ENCODE results near the gene TTLL11. TPM values are rescaled to one million over a fixed set of nuclear protein-coding genes. Genes with fewer than 3 reads are reported as not detected.
"Not testable (repeated sequence)": the region's sequence is repeated elsewhere in the genome, so short reads cannot be mapped to it uniquely, and the experiment has no call there.

TTLL11 gene
- total RNA-seq, 1 experiment from 2014 or later = 8.8 TPM

- no peaks in the 10 kb centered on the region for H3K27me3 ChIP-seq
- no peak overlapping the region for H3K27ac ChIP-seq
- no peaks in the 10 kb centered on the region for H3K4me1 ChIP-seq
- no peak overlapping the region for H3K4me3 ChIP-seq
- no peak for DNase-seq
- no peaks in the 10 kb centered on the region for H3K9me3 ChIP-seq (replicated peaks)
- no peaks in the 10 kb centered on the region for H3K36me3 ChIP-seq
Measured at GRCh38 chr9:122007837-122008236, 85.3 kb downstream of the TTLL11 start.

DNA sequence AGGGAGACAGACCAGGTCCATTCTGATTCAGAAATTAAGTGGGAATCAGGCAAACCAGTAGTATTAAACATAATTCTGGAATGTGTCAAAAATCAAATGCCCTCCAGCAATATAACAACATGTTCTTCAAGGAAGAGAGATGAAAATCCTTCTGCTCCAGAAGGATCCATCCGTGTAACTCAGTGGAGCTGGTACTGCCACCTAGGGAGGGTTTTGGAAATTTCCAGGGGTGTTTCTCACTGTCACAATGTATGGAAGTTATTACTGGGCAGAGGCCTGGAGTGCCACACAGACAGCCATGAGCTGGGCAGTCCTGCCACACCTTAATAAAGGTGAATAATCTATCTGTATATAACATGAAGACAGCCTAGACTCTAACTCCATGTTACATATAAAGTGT is 87.5 kb downstream of the TTLL11 start:
- H3K4me1 ChIP-seq = no peaks in the 10 kb centered on the region
- no peaks in the 10 kb centered on the region for H3K36me3 ChIP-seq
- H3K27me3 ChIP-seq = no peaks in the 10 kb centered on the region
- no peak overlapping the region for H3K4me3 ChIP-seq
- peak in 1 of 2 experiments; percentile 50 for DNase-seq
- no peak overlapping the region for H3K27ac ChIP-seq
- H3K9me3 ChIP-seq (replicated peaks) = no peaks in the 10 kb centered on the region

GRCh38 chr9:122004589-122004988 is 88.5 kb downstream of the TTLL11 start:
- H3K27me3 ChIP-seq = no peaks in the 10 kb centered on the region
- no peaks in the 10 kb centered on the region for H3K36me3 ChIP-seq
- no peak overlapping the region for H3K4me3 ChIP-seq
- H3K27ac ChIP-seq = no peak overlapping the region
- no peak for DNase-seq
- H3K4me1 ChIP-seq = no peaks in the 10 kb centered on the region
- no peaks in the 10 kb centered on the region for H3K9me3 ChIP-seq (replicated peaks)

- Histone ChIP-seq H3K4me1 (no peaks in the 10 kb centered on the region), H3K9me3 (replicated peaks) (no peaks in the 10 kb centered on the region), H3K27ac (no peak overlapping the region), H3K4me3 (no peak overlapping the region), H3K36me3 (no peaks in the 10 kb centered on the region), H3K27me3 (no peaks in the 10 kb centered on the region)
- no peak for DNase-seq
Measured at GRCh38 chr9:122001491-122002201, 91.5 kb downstream of the TTLL11 start.

GRCh38 chr9:122000526-122000925 is 92.6 kb downstream of the TTLL11 start:
- H3K36me3 ChIP-seq; H3K4me1 ChIP-seq; H3K9me3 ChIP-seq (replicated peaks); H3K27me3 ChIP-seq; DNase-seq; H3K4me3 ChIP-seq; H3K27ac ChIP-seq: not testable (repeated sequence)

DNA sequence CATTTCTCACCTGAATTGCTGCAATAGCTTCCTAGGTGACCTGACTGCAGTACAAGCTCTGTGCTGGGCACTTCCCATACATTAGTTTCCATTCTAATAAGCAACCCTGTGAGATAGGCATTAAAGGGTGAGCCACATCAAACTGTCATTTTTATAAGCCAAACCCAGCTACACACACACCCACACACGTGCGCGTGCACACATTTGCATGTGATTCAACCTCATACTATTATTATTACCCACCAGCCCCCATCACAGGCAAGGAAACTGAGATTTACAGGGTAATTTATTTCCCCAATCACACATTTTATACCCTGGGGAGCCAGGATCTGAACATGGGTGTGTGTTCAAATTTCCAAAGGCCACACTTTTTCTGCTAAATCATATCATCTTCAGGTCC is 93.6 kb downstream of the TTLL11 start:
- no peak overlapping the region for H3K4me3 ChIP-seq
- DNase-seq = no peak
- H3K27me3 ChIP-seq = no peaks in the 10 kb centered on the region
- H3K36me3 ChIP-seq = no peaks in the 10 kb centered on the region
- H3K27ac ChIP-seq = no peak overlapping the region
- H3K4me1 ChIP-seq = no peaks in the 10 kb centered on the region
- no peaks in the 10 kb centered on the region for H3K9me3 ChIP-seq (replicated peaks)

DNA sequence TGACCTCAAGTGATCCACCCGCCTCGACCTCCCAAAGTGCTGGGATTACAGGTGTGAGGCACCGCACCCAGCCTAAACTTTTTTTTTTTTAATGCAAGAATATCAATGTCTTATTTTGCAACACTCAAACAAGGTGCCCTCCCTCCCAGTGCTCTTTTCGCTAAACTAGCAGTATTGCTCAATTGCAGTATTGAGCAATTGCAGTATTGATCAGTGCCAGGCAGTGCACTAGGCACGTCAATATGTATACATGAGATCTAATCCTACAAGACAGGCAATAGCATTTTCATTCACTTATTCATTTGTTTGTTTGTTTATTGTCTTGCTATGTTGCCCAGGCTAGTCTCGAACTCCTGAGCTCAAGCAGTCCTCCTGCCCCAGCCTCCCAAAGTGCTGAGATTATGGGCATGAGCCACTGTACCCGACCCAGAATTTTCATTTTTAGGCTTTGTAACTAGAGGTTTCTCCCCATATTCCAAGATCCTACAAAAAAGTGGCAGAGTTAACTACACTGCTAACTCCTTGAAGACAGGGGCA is 94.5 kb downstream of the TTLL11 start:
- no peaks in the 10 kb centered on the region for H3K4me1 ChIP-seq
- H3K27me3 ChIP-seq = no peaks in the 10 kb centered on the region
- H3K9me3 ChIP-seq (replicated peaks) = no peaks in the 10 kb centered on the region
- no peaks in the 10 kb centered on the region for H3K36me3 ChIP-seq
- H3K4me3 ChIP-seq = no peak overlapping the region
- DNase-seq = no peak
- no peak overlapping the region for H3K27ac ChIP-seq

- H3K9me3 ChIP-seq (replicated peaks) = no peaks in the 10 kb centered on the region
- no peak for DNase-seq
- no peaks in the 10 kb centered on the region for H3K4me1 ChIP-seq
- no peaks in the 10 kb centered on the region for H3K27me3 ChIP-seq
- no peak overlapping the region for H3K27ac ChIP-seq
- no peak overlapping the region for H3K4me3 ChIP-seq
- H3K36me3 ChIP-seq = no peaks in the 10 kb centered on the region
Measured at GRCh38 chr9:121997791-121998190, 95.3 kb downstream of the TTLL11 start.

DNA sequence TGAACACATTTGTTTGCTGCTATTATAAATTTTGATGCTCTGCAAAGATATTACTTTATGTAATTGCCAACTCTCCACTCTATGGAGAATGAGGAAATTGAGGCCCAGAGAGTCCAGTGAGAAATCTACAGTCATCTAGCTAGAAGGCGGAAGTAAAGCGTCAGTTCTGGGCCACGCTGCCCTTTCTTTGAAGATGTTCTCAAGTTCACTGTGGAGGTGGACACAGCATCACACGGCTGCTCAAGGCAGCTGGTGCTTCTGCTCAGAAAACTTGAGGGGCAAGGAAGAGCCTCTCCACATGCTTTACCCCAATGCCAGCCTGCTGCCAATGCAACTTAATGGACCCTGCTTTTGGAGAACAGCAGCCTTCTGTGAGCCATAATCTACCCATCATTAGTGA is 96.3 kb downstream of the TTLL11 start:
- H3K4me3 ChIP-seq = no peak overlapping the region
- no peaks in the 10 kb centered on the region for H3K36me3 ChIP-seq

DNA sequence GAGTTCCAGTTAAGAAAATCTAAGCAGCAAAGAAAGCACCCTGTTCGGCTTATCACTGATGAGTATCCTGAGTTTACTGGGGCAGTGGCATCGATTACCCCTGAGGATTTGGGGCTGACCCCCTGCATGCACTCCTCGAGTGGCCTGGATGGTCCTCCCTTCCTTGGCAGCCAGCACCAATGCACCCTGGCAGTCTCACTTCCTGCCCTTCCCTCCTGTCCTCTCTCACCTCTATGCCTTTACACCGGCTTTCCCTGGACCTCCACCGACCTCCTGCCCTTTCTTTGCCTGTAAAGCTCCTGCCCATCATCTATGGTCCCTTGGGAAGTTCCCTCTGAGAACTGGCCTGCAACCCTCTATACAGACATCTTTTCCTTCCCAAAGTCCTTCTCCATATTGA is 97.1 kb downstream of the TTLL11 start:
- no peak for DNase-seq

More for the DNA sequence above, 96.3 kb downstream of the TTLL11 start:
- Histone ChIP-seq H3K4me1 (no peaks in the 10 kb centered on the region), H3K9me3 (replicated peaks) (no peaks in the 10 kb centered on the region), H3K27ac (no peak overlapping the region), H3K27me3 (no peaks in the 10 kb centered on the region)
- DNase-seq = no peak

GRCh38 chr9:121992571-121993212 is 100.4 kb downstream of the TTLL11 start:
- DNase-seq = peak; percentile 49 to 89
- H3K27ac ChIP-seq = no peak overlapping the region
- H3K9me3 ChIP-seq (replicated peaks) = no peaks in the 10 kb centered on the region
- no peaks in the 10 kb centered on the region for H3K36me3 ChIP-seq
- no peak overlapping the region for H3K4me3 ChIP-seq
- no peaks in the 10 kb centered on the region for H3K27me3 ChIP-seq
- no peaks in the 10 kb centered on the region for H3K4me1 ChIP-seq

More for the DNA sequence above, 97.1 kb downstream of the TTLL11 start:
- H3K4me1 ChIP-seq = no peaks in the 10 kb centered on the region
- H3K27me3 ChIP-seq = no peaks in the 10 kb centered on the region
- no peak overlapping the region for H3K4me3 ChIP-seq
- H3K36me3 ChIP-seq = no peaks in the 10 kb centered on the region
- H3K9me3 ChIP-seq (replicated peaks) = no peaks in the 10 kb centered on the region
- no peak overlapping the region for H3K27ac ChIP-seq

- H3K27ac ChIP-seq = no peak overlapping the region
- no peak overlapping the region for H3K4me3 ChIP-seq
- no peak for DNase-seq
- no peaks in the 10 kb centered on the region for H3K36me3 ChIP-seq
- no peaks in the 10 kb centered on the region for H3K4me1 ChIP-seq
- no peaks in the 10 kb centered on the region for H3K9me3 ChIP-seq (replicated peaks)
- no peaks in the 10 kb centered on the region for H3K27me3 ChIP-seq
Measured at GRCh38 chr9:121991307-121991661, 101.8 kb downstream of the TTLL11 start.

DNA sequence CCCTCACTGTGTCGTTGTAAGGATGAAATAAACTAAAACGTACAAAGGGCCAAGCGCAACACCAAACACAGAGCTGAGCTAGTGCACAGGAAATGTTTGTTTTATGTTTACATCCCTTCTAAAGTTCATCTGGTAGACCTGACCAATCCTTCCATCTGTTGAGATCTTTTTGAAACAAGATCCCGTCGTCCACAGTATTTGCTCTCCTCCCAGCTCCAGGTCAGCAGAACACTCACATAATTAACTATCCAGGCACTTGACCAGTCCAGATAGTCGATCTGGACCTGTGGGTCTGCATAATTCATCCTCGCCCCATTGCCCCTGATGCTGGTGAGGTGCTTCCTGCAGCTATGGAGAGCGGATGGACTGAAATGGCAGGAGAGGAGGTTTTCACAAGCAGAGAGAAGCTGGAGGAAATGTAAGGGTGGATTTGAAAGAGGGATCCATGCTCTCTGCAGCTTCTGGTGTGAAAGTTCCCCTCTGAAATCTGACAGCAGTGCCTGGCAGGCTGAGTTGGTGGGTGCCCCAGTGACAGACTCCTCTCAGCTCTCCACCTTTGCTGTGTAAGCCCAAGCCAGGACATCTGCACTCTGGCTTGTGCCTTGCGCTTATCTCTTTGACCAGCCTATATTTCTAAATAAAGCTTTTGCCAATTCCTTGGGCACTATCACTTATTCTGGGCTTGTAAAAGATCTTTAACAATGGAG is 102.4 kb downstream of the TTLL11 start:
- no peaks in the 10 kb centered on the region for H3K27me3 ChIP-seq
- H3K27ac ChIP-seq = no peak overlapping the region
- H3K4me3 ChIP-seq = no peak overlapping the region
- no peaks in the 10 kb centered on the region for H3K4me1 ChIP-seq
- H3K36me3 ChIP-seq = no peaks in the 10 kb centered on the region
- no peak for DNase-seq
- H3K9me3 ChIP-seq (replicated peaks) = no peaks in the 10 kb centered on the region

DNA sequence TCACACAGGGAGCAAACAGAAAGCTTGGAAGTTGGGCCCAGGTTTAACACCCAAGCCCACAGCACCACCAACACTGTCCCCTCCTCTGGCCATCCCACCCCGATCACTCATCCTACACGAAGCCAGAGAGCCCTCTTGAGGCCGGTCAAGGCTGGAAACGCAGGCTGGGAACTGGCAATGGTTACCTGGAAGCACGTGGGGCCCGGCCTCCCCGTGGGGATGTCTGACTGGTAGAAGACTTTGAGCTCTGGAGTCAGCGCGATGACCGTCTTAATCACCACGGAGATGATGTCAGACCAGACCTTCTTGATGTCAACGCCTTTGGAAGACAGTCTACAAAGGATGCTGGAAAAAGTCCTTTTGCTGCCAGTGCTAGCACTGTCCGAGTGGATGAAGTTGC is 104.1 kb downstream of the TTLL11 start:
- Histone ChIP-seq H3K9me3 (replicated peaks) (no peaks in the 10 kb centered on the region), H3K27me3 (no peaks in the 10 kb centered on the region), H3K4me3 (no peak overlapping the region), H3K36me3 (no peaks in the 10 kb centered on the region), H3K4me1 (no peaks in the 10 kb centered on the region), H3K27ac (no peak overlapping the region)
- DNase-seq = peak in 1 of 2 experiments; percentile 13

DNA sequence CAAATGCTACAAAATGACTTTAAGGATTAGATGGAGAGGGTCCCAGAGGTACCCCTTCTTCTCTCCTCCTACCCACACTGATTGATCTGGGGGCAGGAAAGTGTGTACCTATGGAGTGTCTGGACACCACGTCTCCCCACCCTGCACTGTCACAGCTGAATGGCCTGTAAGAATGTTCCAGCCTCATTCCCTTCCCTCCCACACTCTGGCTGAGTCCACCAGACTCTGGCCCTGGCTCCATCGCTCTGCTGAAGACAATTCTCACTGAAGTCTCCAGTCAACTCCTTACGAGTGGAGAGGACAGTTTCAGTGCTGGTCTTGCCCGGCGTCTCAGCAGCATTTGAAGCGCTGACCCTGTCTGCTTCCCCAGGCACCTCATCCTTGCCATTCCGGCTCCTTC is 105.8 kb downstream of the TTLL11 start:
- no peak overlapping the region for H3K27ac ChIP-seq
- no peaks in the 10 kb centered on the region for H3K27me3 ChIP-seq
- no peaks in the 10 kb centered on the region for H3K36me3 ChIP-seq

More for the DNA sequence above, 105.8 kb downstream of the TTLL11 start:
- Histone ChIP-seq H3K9me3 (replicated peaks) (no peaks in the 10 kb centered on the region), H3K4me1 (no peaks in the 10 kb centered on the region), H3K4me3 (no peak overlapping the region)
- DNase-seq = no peak

Measured in SJCRH30 (cell line).